ELF-1 (cell line): ENCODE measurements around the gene SH3GLB1.

Experiments used
- DNase-seq: peaks from one replicate; pipeline ENCODE4 v3.0.0-alpha.2; 2016; ENCODE audit warnings: low read depth, low spot score

The SH3GLB1 gene

GRCh38 chr1:86733340-86733739 lies 29.0 kb downstream of the SH3GLB1 start:
- no peak for DNase-seq

- no peak for DNase-seq
These were observed 35.5 kb downstream of the SH3GLB1 start for GRCh38 chr1:86739648-86740509.

GRCh38 chr1:86741947-86742572 lies 37.7 kb downstream of the SH3GLB1 start:
- DNase-seq, result no peak

- DNase-seq, result no peak
These were observed 42.9 kb downstream of the SH3GLB1 start for GRCh38 chr1:86747304-86747703.

GRCh38 chr1:86748622-86749373 lies 44.4 kb downstream of the SH3GLB1 start:
- no peak for DNase-seq

- no peak for DNase-seq
These were observed 45.7 kb downstream of the SH3GLB1 start for GRCh38 chr1:86750076-86750475.

GRCh38 chr1:86750530-86750929 lies 46.2 kb downstream of the SH3GLB1 start:
- no peak for DNase-seq

GRCh38 chr1:86751923-86752322 lies 47.5 kb downstream of the SH3GLB1 start:
- no peak for DNase-seq

- DNase-seq, result peak; percentile 18
These were observed 49.3 kb downstream of the SH3GLB1 start for GRCh38 chr1:86753700-86754099.

- no peak for DNase-seq
These were observed 50.0 kb downstream of the SH3GLB1 start for GRCh38 chr1:86754265-86754974.

- DNase-seq, result no peak
These were observed 51.7 kb downstream of the SH3GLB1 start for GRCh38 chr1:86756062-86756406.

- no peak for DNase-seq
These were observed 53.1 kb downstream of the SH3GLB1 start for GRCh38 chr1:86757272-86757984.

GRCh38 chr1:86758570-86758969 lies 54.2 kb downstream of the SH3GLB1 start:
- DNase-seq, result no peak

- DNase-seq, result no peak
These were observed 55.8 kb downstream of the SH3GLB1 start for GRCh38 chr1:86760199-86760598.

- no peak for DNase-seq
These were observed 58.0 kb downstream of the SH3GLB1 start for GRCh38 chr1:86762336-86762735.

GRCh38 chr1:86764523-86764922 lies 60.1 kb downstream of the SH3GLB1 start:
- no peak for DNase-seq

GRCh38 chr1:86765073-86765472 lies 60.7 kb downstream of the SH3GLB1 start:
- DNase-seq, result no peak

GRCh38 chr1:86765674-86766073 lies 61.3 kb downstream of the SH3GLB1 start:
- DNase-seq, result no peak

- no peak for DNase-seq
These were observed 64.2 kb downstream of the SH3GLB1 start for GRCh38 chr1:86768554-86768953.

- DNase-seq, result no peak
These were observed 64.7 kb downstream of the SH3GLB1 start for GRCh38 chr1:86769065-86769464.
